HepG2 (cell line): Measurements from ENCODE around the gene GPR31.

ENCODE experiments used
- CEBPB ChIP-seq: IDR thresholded peaks from 2 replicates; pipeline ENCODE4 v1.6.1; 2011; ENCODE audit warnings: low read depth, low read length, improper control_type of control experiment, borderline replicate concordance
- EZH2 ChIP-seq: conservative IDR thresholded peaks from 2 replicates; pipeline ENCODE4 v1.6.1; 2012; ENCODE audit warnings: mild to moderate bottlenecking, low read depth, low read length, moderate library complexity
- HDAC6 ChIP-seq: fragments of 200-600 bp; sonication (generic); IDR thresholded peaks from 2 replicates; pipeline ENCODE4 v1.7.0; 2017; ENCODE audit warnings: mild to moderate bottlenecking, antibody characterized with exemption, low read length, low read depth
- NCOA1 ChIP-seq: sonication (generic); formaldehyde crosslinking; IDR thresholded peaks from 2 replicates; pipeline ENCODE4 v1.9.0; 2021; ENCODE audit warnings: missing genetic modification reagents
- NFATC3 ChIP-seq: sonication (generic); formaldehyde crosslinking; IDR thresholded peaks from 2 replicates; pipeline ENCODE4 v1.5.1; 2020; ENCODE audit warnings: mild to moderate bottlenecking, missing genetic modification reagents
- POLR2A ChIP-seq, 2 experiments: IDR thresholded peaks; 2 replicates each; pipeline ENCODE4 v1.6.1; 2011; ENCODE audit warnings: low read depth in 2 of 2, low read length in 2 of 2, mild to moderate bottlenecking in 1 of 2, moderate library complexity in 1 of 2; ENCODE audit not compliant: insufficient read depth in 1 of 2
- ZNF703 ChIP-seq: sonication (generic); formaldehyde crosslinking; IDR thresholded peaks from 2 replicates; pipeline ENCODE4 v1.5.1; 2020; ENCODE audit warnings: missing genetic modification reagents, mild to moderate bottlenecking, moderate library complexity, borderline replicate concordance
- TF ChIP-seq, protein P1 (sequence below): sonication (generic); formaldehyde crosslinking; IDR thresholded peaks from 2 replicates; pipeline ENCODE4 v1.4.0; 2020; ENCODE audit warnings: missing genetic modification reagents
- TF ChIP-seq, protein P2 (sequence below): sonication (generic); formaldehyde crosslinking; IDR thresholded peaks from 2 replicates; pipeline ENCODE4 v1.5.0; 2020; ENCODE audit warnings: mild to moderate bottlenecking, missing genetic modification reagents, moderate library complexity
- TF ChIP-seq, protein P3 (sequence below): IDR thresholded peaks from 2 replicates; pipeline ENCODE4 v1.6.1; 2012; ENCODE audit warnings: inconsistent platforms

DNA sequence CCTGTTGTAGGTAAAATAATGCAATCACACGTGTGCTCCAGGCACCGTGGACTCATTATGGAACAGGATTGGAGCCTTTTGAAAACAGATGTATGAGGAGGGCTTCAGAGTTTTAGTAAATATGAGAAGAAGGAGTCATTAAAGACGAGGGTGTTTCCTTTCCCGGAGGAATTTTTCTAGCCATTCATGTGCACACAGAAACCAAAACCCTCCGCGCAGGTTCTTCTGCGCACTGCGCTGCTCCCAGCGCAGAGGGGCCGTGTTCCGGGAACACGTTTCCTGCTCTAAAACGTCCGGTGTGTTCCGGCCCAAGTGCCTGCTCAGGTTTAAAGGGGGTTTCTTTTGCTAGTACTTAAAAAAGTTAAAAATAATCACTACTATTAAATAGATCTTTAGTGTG, 11.6 kb downstream of the GPR31 start:
- TF ChIP-seq NFATC3 (CRISPR knock-in tag) (no peak), EZH2 (no peak), NCOA1 (CRISPR knock-in tag) (no peak), ZNF703 (CRISPR knock-in tag) (no peak), CEBPB (no peak), HDAC6 (no peak), POLR2A (IDR thresholded peaks at IDR 0.05; ENCODE audit: insufficient read depth in 1 of 2, low read depth in 2 of 2, low read length in 2 of 2) (no peak)
- TF ChIP-seq, protein P1, sequence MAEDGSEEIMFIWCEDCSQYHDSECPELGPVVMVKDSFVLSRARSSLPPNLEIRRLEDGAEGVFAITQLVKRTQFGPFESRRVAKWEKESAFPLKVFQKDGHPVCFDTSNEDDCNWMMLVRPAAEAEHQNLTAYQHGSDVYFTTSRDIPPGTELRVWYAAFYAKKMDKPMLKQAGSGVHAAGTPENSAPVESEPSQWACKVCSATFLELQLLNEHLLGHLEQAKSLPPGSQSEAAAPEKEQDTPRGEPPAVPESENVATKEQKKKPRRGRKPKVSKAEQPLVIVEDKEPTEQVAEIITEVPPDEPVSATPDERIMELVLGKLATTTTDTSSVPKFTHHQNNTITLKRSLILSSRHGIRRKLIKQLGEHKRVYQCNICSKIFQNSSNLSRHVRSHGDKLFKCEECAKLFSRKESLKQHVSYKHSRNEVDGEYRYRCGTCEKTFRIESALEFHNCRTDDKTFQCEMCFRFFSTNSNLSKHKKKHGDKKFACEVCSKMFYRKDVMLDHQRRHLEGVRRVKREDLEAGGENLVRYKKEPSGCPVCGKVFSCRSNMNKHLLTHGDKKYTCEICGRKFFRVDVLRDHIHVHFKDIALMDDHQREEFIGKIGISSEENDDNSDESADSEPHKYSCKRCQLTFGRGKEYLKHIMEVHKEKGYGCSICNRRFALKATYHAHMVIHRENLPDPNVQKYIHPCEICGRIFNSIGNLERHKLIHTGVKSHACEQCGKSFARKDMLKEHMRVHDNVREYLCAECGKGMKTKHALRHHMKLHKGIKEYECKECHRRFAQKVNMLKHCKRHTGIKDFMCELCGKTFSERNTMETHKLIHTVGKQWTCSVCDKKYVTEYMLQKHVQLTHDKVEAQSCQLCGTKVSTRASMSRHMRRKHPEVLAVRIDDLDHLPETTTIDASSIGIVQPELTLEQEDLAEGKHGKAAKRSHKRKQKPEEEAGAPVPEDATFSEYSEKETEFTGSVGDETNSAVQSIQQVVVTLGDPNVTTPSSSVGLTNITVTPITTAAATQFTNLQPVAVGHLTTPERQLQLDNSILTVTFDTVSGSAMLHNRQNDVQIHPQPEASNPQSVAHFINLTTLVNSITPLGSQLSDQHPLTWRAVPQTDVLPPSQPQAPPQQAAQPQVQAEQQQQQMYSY (CRISPR knock-in tag) = no peak
- TF ChIP-seq, protein P2, sequence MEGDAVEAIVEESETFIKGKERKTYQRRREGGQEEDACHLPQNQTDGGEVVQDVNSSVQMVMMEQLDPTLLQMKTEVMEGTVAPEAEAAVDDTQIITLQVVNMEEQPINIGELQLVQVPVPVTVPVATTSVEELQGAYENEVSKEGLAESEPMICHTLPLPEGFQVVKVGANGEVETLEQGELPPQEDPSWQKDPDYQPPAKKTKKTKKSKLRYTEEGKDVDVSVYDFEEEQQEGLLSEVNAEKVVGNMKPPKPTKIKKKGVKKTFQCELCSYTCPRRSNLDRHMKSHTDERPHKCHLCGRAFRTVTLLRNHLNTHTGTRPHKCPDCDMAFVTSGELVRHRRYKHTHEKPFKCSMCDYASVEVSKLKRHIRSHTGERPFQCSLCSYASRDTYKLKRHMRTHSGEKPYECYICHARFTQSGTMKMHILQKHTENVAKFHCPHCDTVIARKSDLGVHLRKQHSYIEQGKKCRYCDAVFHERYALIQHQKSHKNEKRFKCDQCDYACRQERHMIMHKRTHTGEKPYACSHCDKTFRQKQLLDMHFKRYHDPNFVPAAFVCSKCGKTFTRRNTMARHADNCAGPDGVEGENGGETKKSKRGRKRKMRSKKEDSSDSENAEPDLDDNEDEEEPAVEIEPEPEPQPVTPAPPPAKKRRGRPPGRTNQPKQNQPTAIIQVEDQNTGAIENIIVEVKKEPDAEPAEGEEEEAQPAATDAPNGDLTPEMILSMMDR (CRISPR knock-in tag) = no peak
- TF ChIP-seq, protein P3, sequence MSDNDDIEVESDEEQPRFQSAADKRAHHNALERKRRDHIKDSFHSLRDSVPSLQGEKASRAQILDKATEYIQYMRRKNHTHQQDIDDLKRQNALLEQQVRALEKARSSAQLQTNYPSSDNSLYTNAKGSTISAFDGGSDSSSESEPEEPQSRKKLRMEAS = no peak
